ENCODE data around the gene SYNE1. TPM values are rescaled to one million over a fixed set of nuclear protein-coding genes. Genes with fewer than 3 reads are reported as not detected.

The SYNE1 gene
- total RNA-seq, 1 experiment from 2014 or later: 3.0 TPM

DNA sequence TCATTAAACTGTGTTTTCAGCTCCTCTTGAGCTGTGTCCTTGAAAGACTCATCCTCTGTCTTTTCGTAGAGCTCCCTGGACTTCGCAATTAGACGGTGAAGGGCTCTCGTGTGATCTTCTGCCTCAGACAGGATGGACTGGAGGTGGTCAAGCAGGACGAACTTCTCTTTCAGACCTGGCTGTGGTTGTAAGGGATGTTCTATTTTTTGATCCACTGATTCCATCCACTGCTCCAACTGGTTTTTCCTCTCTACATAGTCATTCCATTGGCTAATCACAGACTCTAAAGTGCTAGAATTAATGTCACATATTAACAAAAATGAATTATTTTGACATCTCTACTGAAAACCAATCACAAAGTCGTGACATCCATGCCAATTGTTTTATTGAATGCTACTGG, 250.1 kb downstream of the SYNE1 start:
- H2BK12ac ChIP-seq (ENCODE audit: insufficient read length, low read depth, low read length): no peak overlapping the region
- no peak overlapping the region for H3T11ph ChIP-seq (ENCODE audit: low read length)
- H3K27ac Mint-ChIP-seq: no peak overlapping the region
- H3K4me3 Mint-ChIP-seq: no peak overlapping the region
- no peaks in the 10 kb centered on the region for H3K79me1 ChIP-seq (ENCODE audit: insufficient read depth, low read depth, low read length, poor library complexity, severe bottlenecking)
- H3K27me3 ChIP-seq (ENCODE audit: insufficient read depth, low read length): no peaks in the 10 kb centered on the region
- H3K18ac ChIP-seq (ENCODE audit: insufficient read length, low read depth, low read length): no peak overlapping the region
- H3K27me3 Mint-ChIP-seq (ENCODE audit: low read depth): no peaks in the 10 kb centered on the region
- DNase-seq: no peak
- H2AK5ac ChIP-seq (ENCODE audit: insufficient read length, low read length): no peak overlapping the region
- no peak overlapping the region for H3K9ac ChIP-seq (ENCODE audit: extremely low read depth, insufficient read length, low read length)
- H2BK5ac ChIP-seq (ENCODE audit: insufficient read length, low read length): no peak overlapping the region
- no peaks in the 10 kb centered on the region for H4K20me1 ChIP-seq (ENCODE audit: control insufficient read depth, insufficient read depth, insufficient read length)
- no peak overlapping the region for H2BK20ac ChIP-seq (ENCODE audit: low read depth, low read length, poor library complexity, severe bottlenecking)
- H3K56ac ChIP-seq (ENCODE audit: insufficient read length, low read depth, low read length): no peak overlapping the region
- H4K5ac ChIP-seq (ENCODE audit: insufficient read length, low read depth, low read length): no peak overlapping the region
- H3K27ac ChIP-seq (ENCODE audit: insufficient read length, low read depth, low read length): no peak overlapping the region
- H2BK120ac ChIP-seq (ENCODE audit: low read depth, low read length, poor library complexity, severe bottlenecking): no peak overlapping the region
- H4K91ac ChIP-seq (ENCODE audit: insufficient read length, low read depth, low read length): no peak overlapping the region
- TF ChIP-seq, protein P1, sequence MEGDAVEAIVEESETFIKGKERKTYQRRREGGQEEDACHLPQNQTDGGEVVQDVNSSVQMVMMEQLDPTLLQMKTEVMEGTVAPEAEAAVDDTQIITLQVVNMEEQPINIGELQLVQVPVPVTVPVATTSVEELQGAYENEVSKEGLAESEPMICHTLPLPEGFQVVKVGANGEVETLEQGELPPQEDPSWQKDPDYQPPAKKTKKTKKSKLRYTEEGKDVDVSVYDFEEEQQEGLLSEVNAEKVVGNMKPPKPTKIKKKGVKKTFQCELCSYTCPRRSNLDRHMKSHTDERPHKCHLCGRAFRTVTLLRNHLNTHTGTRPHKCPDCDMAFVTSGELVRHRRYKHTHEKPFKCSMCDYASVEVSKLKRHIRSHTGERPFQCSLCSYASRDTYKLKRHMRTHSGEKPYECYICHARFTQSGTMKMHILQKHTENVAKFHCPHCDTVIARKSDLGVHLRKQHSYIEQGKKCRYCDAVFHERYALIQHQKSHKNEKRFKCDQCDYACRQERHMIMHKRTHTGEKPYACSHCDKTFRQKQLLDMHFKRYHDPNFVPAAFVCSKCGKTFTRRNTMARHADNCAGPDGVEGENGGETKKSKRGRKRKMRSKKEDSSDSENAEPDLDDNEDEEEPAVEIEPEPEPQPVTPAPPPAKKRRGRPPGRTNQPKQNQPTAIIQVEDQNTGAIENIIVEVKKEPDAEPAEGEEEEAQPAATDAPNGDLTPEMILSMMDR (conservative IDR thresholded peaks at IDR 0.05): no peak
- no peak overlapping the region for H2BK15ac ChIP-seq (ENCODE audit: low read depth, low read length)
- peaks cover 4 to 6% of the 10 kb centered on the region in 2 experiments; a peak in 2 of 4 replicates for H3K4me1 Mint-ChIP-seq
- H4K8ac ChIP-seq (replicated peaks; ENCODE audit: insufficient read length, low read depth, low read length): no peak overlapping the region
- no CpG with 5 or more reads among the region's 6 CpGs for WGBS (ENCODE audit: extremely low coverage, insufficient read length, low lambda C conversion rate)
- H3K79me2 ChIP-seq (ENCODE audit: insufficient read depth, low read length): no peaks in the 10 kb centered on the region
- H3K36me3 Mint-ChIP-seq (ENCODE audit: insufficient read depth in 1 of 3, low read depth in 3 of 3): no peaks in the 10 kb centered on the region
- H3K4me1 ChIP-seq (ENCODE audit: insufficient read depth, low read length): no peaks in the 10 kb centered on the region
- no peak overlapping the region for H3K4me2 ChIP-seq (ENCODE audit: insufficient read depth, insufficient read length, low read length)
- H3K23me2 ChIP-seq (ENCODE audit: insufficient read length, low read depth, low read length, poor library complexity, severe bottlenecking): no peaks in the 10 kb centered on the region
- no peak overlapping the region for H3K14ac ChIP-seq (ENCODE audit: insufficient read depth, low read length)
- no peak overlapping the region for H2AFZ ChIP-seq (ENCODE audit: low read length)
- H3K23ac ChIP-seq (ENCODE audit: insufficient read length, low read depth, low read length): no peak overlapping the region
- no peak overlapping the region for H3K4ac ChIP-seq (ENCODE audit: low read depth, low read length)
- H3K9me3 ChIP-seq (ENCODE audit: control insufficient read depth, low read depth, low read length): no peaks in the 10 kb centered on the region
- no peaks in the 10 kb centered on the region for H3K9me3 Mint-ChIP-seq
